SK-N-SH treated with all-trans-retinoic acid at 6 μM for 48 hours (cell line): ENCODE results near the gene ZNF260.
A peak's percentile ranks its signal among the peaks of the same experiment; 100 is the strongest.

Experiments
- ATAC-seq: fragments of 200-7000 bp; cut with Tn5 transposase; 3 replicates; pipeline ENCODE4 v1.9.1; 2020; ENCODE audit warnings: mild to moderate bottlenecking, moderate library complexity
- BACH2 ChIP-seq: fragments of 250-450 bp; sonication (Bioruptor Pico); IDR thresholded peaks from 2 replicates; pipeline ENCODE4 v1.9.0; 2021; ENCODE audit warnings: mild to moderate bottlenecking, borderline replicate concordance
- CREB5 ChIP-seq: fragments of 250-450 bp; sonication (Bioruptor Pico); IDR thresholded peaks from 2 replicates; pipeline ENCODE4 v1.5.1; 2020; ENCODE audit warnings: low read depth, mild to moderate bottlenecking, moderate library complexity
- CSDC2 ChIP-seq: fragments of 250-450 bp; sonication (Bioruptor Pico); IDR thresholded peaks from 2 replicates; pipeline ENCODE4 v1.5.0; 2020; ENCODE audit warnings: mild to moderate bottlenecking, moderate library complexity
- GLIS3 ChIP-seq: fragments of 250-450 bp; sonication (Bioruptor Pico); IDR thresholded peaks from 2 replicates; pipeline ENCODE4 v1.5.0; 2020; ENCODE audit warnings: mild to moderate bottlenecking, moderate library complexity
- ISL1 ChIP-seq: fragments of 250-450 bp; sonication (Bioruptor Pico); IDR thresholded peaks from 2 replicates; pipeline ENCODE4 v2.1.2; 2022; ENCODE audit warnings: mild to moderate bottlenecking, moderate library complexity
- OSR1 ChIP-seq: fragments of 250-450 bp; sonication (Bioruptor Pico); IDR thresholded peaks from 2 replicates; pipeline ENCODE4 v1.8.0; 2022; ENCODE audit warnings: moderate library complexity, mild to moderate bottlenecking, inconsistent platforms
- POU6F1 ChIP-seq: fragments of 250-450 bp; sonication (Bioruptor Pico); IDR thresholded peaks from 2 replicates; pipeline ENCODE4 v1.8.0; 2021; ENCODE audit warnings: low read depth, mild to moderate bottlenecking, moderate library complexity, borderline replicate concordance
- PPARA ChIP-seq: fragments of 250-450 bp; sonication (Bioruptor Pico); IDR thresholded peaks from 2 replicates; pipeline ENCODE4 v1.5.0; 2020; ENCODE audit warnings: mild to moderate bottlenecking, borderline replicate concordance
- RARB ChIP-seq: fragments of 250-450 bp; sonication (Bioruptor Pico); IDR thresholded peaks from 2 replicates; pipeline ENCODE4 v1.8.0; 2021; ENCODE audit warnings: mild to moderate bottlenecking, moderate library complexity
- TOX ChIP-seq: fragments of 250-450 bp; sonication (Bioruptor Pico); IDR thresholded peaks from 2 replicates; pipeline ENCODE4 v1.8.0; 2021; ENCODE audit warnings: mild to moderate bottlenecking, moderate library complexity, borderline replicate concordance
- TSHZ2 ChIP-seq: fragments of 250-450 bp; sonication (Bioruptor Pico); IDR thresholded peaks from 2 replicates; pipeline ENCODE4 v1.5.0; 2020; ENCODE audit warnings: mild to moderate bottlenecking, moderate library complexity
- ZFP3 ChIP-seq: fragments of 250-450 bp; sonication (Bioruptor Pico); IDR thresholded peaks from 2 replicates; pipeline ENCODE4 v1.5.0; 2020; ENCODE audit warnings: mild to moderate bottlenecking, moderate library complexity
- ZFP30 ChIP-seq: fragments of 450-650 bp; formaldehyde crosslinking; IDR thresholded peaks from 2 replicates; pipeline ENCODE4 v1.5.0; 2022; ENCODE audit warnings: mild to moderate bottlenecking, moderate library complexity
- ZNF565 ChIP-seq: fragments of 450-650 bp; formaldehyde crosslinking; conservative IDR thresholded peaks from 2 replicates; pipeline ENCODE4 v1.5.0; 2020; ENCODE audit warnings: low read depth, mild to moderate bottlenecking, moderate library complexity
- ZNF8 ChIP-seq: fragments of 450-650 bp; formaldehyde crosslinking; IDR thresholded peaks from 2 replicates; pipeline ENCODE4 v1.5.0; 2020; ENCODE audit warnings: mild to moderate bottlenecking, moderate library complexity
- TF ChIP-seq, protein P1 (sequence below): fragments of 250-450 bp; sonication (Bioruptor Pico); IDR thresholded peaks from 2 replicates; pipeline ENCODE4 v1.5.1; 2021; ENCODE audit warnings: mild to moderate bottlenecking, moderate library complexity

Gene ZNF260

GRCh38 chr19:36489118-36489919 lies 38.8 kb downstream of the ZNF260 start, which contains the start of gene ZNF566:
Gene ZNF566 (minus strand): TSS chr19:36489561. CDS start chr19:36476557, 13,004 bp downstream.
- peak; percentile 97 for ATAC-seq

DNA sequence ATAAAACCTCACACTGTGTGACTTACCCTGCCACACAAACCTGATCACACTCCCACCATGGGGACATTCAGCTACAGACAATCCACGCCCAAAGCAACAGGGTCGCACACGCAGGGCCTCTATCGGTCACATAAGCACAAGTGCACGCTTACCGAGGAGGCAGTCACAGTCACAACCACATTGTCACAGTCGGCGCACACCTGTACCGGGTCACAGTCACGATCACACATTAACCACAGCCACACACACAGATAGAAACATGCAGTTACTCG lies 39.3 kb downstream of the ZNF260 start:
- TF ChIP-seq ZFP30 (CRISPR knock-in tag) (no peak), OSR1 (CRISPR knock-in tag) (no peak), ZNF565 (CRISPR knock-in tag) (no peak), ZNF8 (CRISPR knock-in tag) (no peak), TSHZ2 (CRISPR knock-in tag) (no peak), TOX (no peak), ZFP3 (CRISPR knock-in tag) (no peak), PPARA (CRISPR knock-in tag) (no peak), BACH2 (CRISPR knock-in tag) (no peak), RARB (no peak), POU6F1 (CRISPR knock-in tag) (no peak)
- ATAC-seq: peak; percentile 14

More at GRCh38 chr19:36489118-36489919, 38.8 kb downstream of the ZNF260 start, which contains the start of gene ZNF566:
- TF ChIP-seq RARB (no peak), TSHZ2 (CRISPR knock-in tag) (0 out of 2 replicates have a peak, but pooled peaks have one; percentile 36)

DNA sequence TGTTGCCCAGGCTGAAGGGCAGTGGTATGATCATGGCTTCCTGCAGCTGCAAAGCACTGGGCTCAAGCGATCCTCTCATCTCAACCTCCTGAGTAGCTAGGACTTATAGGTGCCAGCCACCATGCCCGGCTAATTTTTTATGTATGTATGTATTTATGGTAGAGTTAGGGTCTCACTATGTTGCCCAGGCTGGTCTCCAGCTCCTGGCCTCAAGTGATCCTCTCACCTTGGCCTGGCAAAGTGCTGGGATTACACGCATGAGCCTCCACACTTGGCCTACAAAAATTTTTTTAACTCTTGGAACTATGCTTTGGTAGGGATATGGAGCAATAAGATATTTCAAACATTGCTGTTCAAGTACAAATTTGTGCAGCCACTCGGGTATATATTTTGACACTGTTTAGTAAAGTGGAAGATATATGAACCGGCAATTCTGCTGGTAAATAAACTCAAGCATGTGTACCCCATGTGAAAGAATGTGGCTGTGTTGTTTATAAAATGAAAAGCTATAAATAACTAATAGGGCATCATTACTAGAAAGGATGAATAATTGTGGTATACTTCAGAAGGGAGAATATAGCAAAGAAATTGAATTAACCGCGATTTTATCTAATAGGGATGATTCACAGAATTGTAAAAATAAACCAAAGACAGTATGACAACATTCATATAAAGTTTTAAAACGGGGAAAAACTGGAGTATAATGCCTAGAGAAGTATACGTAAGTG lies 39.8 kb downstream of the ZNF260 start:
- TF ChIP-seq ISL1 (peak; percentile 53), ZFP30 (CRISPR knock-in tag) (no peak), BACH2 (CRISPR knock-in tag) (no peak)
- no peak for ATAC-seq

DNA sequence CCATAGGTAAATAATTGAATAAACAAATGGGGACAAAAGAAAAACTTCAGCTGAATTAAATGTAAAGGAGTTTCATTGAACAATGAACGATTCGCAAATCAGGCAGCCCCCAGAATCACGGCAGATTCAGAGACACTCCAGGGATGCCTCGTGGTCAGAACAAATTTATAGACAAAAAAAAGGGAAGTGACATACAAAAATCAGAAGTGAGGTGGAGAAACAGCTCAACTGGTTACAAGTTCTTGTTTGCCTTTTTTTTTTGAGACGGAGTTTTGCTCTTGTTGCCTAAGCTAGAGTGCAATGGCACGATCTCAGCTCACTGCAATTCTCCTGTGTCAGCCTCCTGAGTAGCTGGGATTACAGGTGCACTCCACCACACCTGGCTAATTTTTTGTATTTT lies 44.4 kb downstream of the ZNF260 start:
- no peak for ATAC-seq
- TF ChIP-seq OSR1 (CRISPR knock-in tag): no peak
- no peak for TF ChIP-seq CREB5 (CRISPR knock-in tag)
- TF ChIP-seq POU6F1 (CRISPR knock-in tag): no peak
- TF ChIP-seq ZFP3 (CRISPR knock-in tag): no peak
- no peak for TF ChIP-seq CSDC2 (CRISPR knock-in tag)
- TF ChIP-seq BACH2 (CRISPR knock-in tag): no peak
- TF ChIP-seq, protein P1, sequence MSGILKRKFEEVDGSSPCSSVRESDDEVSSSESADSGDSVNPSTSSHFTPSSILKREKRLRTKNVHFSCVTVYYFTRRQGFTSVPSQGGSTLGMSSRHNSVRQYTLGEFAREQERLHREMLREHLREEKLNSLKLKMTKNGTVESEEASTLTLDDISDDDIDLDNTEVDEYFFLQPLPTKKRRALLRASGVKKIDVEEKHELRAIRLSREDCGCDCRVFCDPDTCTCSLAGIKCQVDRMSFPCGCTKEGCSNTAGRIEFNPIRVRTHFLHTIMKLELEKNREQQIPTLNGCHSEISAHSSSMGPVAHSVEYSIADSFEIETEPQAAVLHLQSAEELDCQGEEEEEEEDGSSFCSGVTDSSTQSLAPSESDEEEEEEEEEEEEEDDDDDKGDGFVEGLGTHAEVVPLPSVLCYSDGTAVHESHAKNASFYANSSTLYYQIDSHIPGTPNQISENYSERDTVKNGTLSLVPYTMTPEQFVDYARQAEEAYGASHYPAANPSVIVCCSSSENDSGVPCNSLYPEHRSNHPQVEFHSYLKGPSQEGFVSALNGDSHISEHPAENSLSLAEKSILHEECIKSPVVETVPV (CRISPR knock-in tag): no peak
- no peak for TF ChIP-seq GLIS3
- TF ChIP-seq ZFP30 (CRISPR knock-in tag): no peak
